DND-41 (cell line): Measurements from ENCODE around the gene KLC1.

Source experiments
- ATAC-seq: fragments of 200-7000 bp; cut with Tn5 transposase; 3 replicates; pipeline ENCODE4 v1.9.1; 2021; ENCODE audit warnings: low read depth; ENCODE audit not compliant: insufficient read depth
- DNase-seq: peaks from one replicate; pipeline ENCODE4 v3.0.0-alpha.2; 2020
- H2AFZ ChIP-seq: 2 replicates; pipeline ENCODE4 v1.6.0; 2012; ENCODE audit warnings: low read depth, low read length
- H3K27ac ChIP-seq: 2 replicates; pipeline ENCODE4 v1.5.1; 2012; ENCODE audit warnings: low read length, inconsistent platforms
- H3K27me3 ChIP-seq: fragments of 200-600 bp; sonication (generic); 2 replicates; pipeline ENCODE4 v1.6.0; 2012; ENCODE audit warnings: low read length, mild to moderate bottlenecking, inconsistent platforms; ENCODE audit not compliant: insufficient read depth, poor library complexity
- H3K36me3 ChIP-seq: 2 replicates; pipeline ENCODE4 v1.5.1; 2012; ENCODE audit warnings: low read length, inconsistent platforms; ENCODE audit not compliant: insufficient read depth
- H3K4me1 ChIP-seq: 2 replicates; pipeline ENCODE4 v1.5.1; 2012; ENCODE audit warnings: mild to moderate bottlenecking, low read length; ENCODE audit not compliant: insufficient read depth
- H3K4me2 ChIP-seq: 2 replicates; pipeline ENCODE4 v1.6.0; 2012; ENCODE audit warnings: mild to moderate bottlenecking, moderate library complexity, low read length, inconsistent platforms; ENCODE audit not compliant: insufficient read depth
- H3K4me3 ChIP-seq, 2 experiments: fragments of 200-600 bp in 1 of 2; shearing (Covaris generic) in 1 of 2; 2 replicates each; pipeline ENCODE4 v1.5.1; 2012 to 2016; ENCODE audit warnings: inconsistent platforms in 2 of 2, low read length in 2 of 2, mild to moderate bottlenecking in 2 of 2, low read depth in 1 of 2, moderate library complexity in 1 of 2
- H3K79me2 ChIP-seq: 2 replicates; pipeline ENCODE4 v1.6.0; 2012; ENCODE audit warnings: low read length, inconsistent platforms; ENCODE audit not compliant: insufficient read depth
- H3K9ac ChIP-seq: 2 replicates; pipeline ENCODE4 v1.6.0; 2012; ENCODE audit warnings: low read depth, mild to moderate bottlenecking, inconsistent platforms, low read length, moderate library complexity
- H3K9me3 ChIP-seq: 2 replicates; pipeline ENCODE4 v1.5.1; 2012; ENCODE audit warnings: low read length, moderate library complexity, mild to moderate bottlenecking, inconsistent platforms; ENCODE audit not compliant: insufficient read depth, severe bottlenecking
- H4K20me1 ChIP-seq: 2 replicates; pipeline ENCODE4 v1.6.0; 2012; ENCODE audit warnings: low read length; ENCODE audit not compliant: insufficient read depth
- CTCF ChIP-seq: IDR thresholded peaks from 2 replicates; pipeline ENCODE4 v1.5.1; 2012; ENCODE audit warnings: borderline replicate concordance, low read length, moderate library complexity, mild to moderate bottlenecking; ENCODE audit not compliant: poor library complexity, severe bottlenecking; ENCODE audit errors: extremely low read depth
- EZH2 ChIP-seq: IDR thresholded peaks from 3 replicates; pipeline ENCODE4 v1.6.1; 2012; ENCODE audit warnings: borderline replicate concordance, low read depth, mild to moderate bottlenecking, moderate library complexity, low read length, inconsistent platforms; ENCODE audit not compliant: severe bottlenecking

The KLC1 gene

DNA sequence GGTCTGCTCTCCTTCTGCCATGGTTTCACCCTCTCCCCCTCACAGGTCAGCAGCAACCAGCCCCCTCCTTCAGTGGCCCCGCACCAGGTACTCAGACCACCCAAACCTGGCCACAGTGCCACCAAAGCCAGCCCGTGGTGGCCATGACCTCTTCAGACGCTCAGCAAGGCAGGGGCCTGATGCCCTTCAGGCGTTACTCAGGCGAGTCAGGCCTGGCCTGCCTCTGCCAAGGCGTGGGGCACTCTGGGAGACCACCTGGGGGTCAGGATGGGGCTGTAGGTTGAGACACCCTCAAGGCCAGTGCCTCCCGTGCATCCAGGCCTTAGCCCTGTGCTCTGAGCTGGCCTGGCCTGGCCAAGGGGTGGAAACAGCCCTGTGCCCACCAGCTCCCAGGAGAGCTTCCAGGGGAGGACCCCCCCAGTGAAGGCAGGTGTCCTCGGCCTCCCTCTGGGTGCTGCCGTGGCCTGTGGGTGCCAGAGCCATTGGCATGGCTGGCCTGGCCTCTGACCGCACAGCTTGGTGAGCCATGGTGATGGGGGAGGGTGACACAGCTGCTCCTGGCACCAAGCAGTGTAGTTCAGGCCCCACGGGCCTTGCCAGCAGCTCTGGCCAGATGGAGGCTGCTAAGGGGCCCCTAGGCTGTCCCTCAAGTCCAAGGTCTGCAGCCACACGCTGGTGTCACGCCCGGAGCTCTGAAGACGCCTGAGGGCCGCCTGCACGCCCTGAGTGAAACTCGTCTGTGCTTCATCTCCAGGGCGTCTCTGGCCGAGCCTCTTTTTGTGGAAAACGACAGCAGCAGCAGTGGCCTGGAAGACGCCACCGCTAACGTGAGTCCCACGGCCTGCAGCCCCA is 71.1 kb downstream of the KLC1 start:
- ATAC-seq (no peak), DNase-seq (no peak)
- H3K4me2 ChIP-seq: no peak overlapping the region
- peaks cover 91% of the 10 kb centered on the region for H3K36me3 ChIP-seq
- TF ChIP-seq EZH2 (no peak), CTCF (no peak)
- H2AFZ ChIP-seq: no peak overlapping the region
- peaks cover 79% of the 10 kb centered on the region for H4K20me1 ChIP-seq
- no peak overlapping the region for H3K4me3 ChIP-seq
- H3K9me3 ChIP-seq: no peaks in the 10 kb centered on the region
- H3K27ac ChIP-seq: no peak overlapping the region
- no peaks in the 10 kb centered on the region for H3K27me3 ChIP-seq
- H3K79me2 ChIP-seq: peaks cover 18% of the 10 kb centered on the region; the same call in 1 of the 2 replicates
- H3K9ac ChIP-seq: no peak overlapping the region
- no peaks in the 10 kb centered on the region for H3K4me1 ChIP-seq

DNA sequence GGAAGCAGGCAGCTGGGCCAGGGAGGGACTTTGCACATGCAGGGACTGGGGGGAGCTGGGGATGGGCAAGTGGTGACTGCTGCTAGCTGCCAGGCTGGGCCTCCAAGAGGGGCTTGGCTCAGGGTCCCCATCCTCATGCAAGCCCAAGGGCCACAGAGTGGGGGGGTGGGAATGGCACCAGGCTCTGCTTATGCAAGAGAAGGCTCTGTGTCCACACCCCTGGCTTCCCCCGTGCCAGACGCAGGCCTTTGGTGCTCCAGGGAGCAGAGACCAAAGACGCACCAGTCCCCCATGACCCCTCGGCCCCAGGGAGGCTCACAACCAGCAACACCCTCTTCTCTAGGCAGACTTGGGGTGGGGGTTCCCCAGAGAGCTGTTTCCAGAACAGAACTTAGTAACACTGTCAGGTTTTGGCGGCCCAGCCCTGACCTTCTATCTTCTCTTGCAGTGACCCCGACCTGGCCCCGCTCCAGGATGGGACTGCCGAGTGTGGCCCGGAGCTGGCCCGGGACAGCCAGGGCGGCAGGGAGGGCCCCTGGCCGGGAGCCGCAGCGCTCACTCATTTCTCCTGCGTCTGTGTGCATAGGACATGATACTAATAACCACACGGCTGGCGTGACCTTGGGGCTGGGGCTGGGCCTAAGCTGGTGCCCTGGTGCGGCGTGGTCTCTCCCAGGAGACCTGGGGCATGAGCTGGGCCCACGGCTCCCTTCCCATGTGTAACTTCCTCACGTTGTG is 71.9 kb downstream of the KLC1 start:
- H3K79me2 ChIP-seq: peaks cover 18% of the 10 kb centered on the region; the same call in 1 of the 2 replicates
- no peaks in the 10 kb centered on the region for H3K27me3 ChIP-seq
- no peak overlapping the region for H3K4me3 ChIP-seq
- H2AFZ ChIP-seq: no peak overlapping the region
- ATAC-seq (no peak), DNase-seq (no peak)
- no peaks in the 10 kb centered on the region for H3K9me3 ChIP-seq
- peaks cover 93% of the 10 kb centered on the region for H3K36me3 ChIP-seq
- no peak for TF ChIP-seq EZH2
- no peak overlapping the region for H3K9ac ChIP-seq
- H3K27ac ChIP-seq: no peak overlapping the region
- H4K20me1 ChIP-seq: peaks cover 79% of the 10 kb centered on the region
- no peak overlapping the region for H3K4me2 ChIP-seq
- no peaks in the 10 kb centered on the region for H3K4me1 ChIP-seq

GRCh38 chr14:103702095-103702494 is 73.1 kb downstream of the KLC1 start:
- Histone ChIP-seq H3K9me3 (no peaks in the 10 kb centered on the region), H3K79me2 (peaks cover 13% of the 10 kb centered on the region; the same call in 1 of the 2 replicates), H3K4me2 (no peak overlapping the region), H4K20me1 (peaks cover 72% of the 10 kb centered on the region), H3K4me3 (no peak overlapping the region), H3K4me1 (no peaks in the 10 kb centered on the region), H3K27ac (no peak overlapping the region), H3K9ac (no peak overlapping the region), H2AFZ (no peak overlapping the region), H3K27me3 (no peaks in the 10 kb centered on the region), H3K36me3 (peaks cover 94% of the 10 kb centered on the region)
- ATAC-seq (no peak), DNase-seq (no peak)
- TF ChIP-seq EZH2 (no peak), CTCF (no peak)
